Activated CD4-positive, alpha-beta T cell treated with anti-CD3 and anti-CD28 coated beads, Interleukin-2, Interleukin-6, amounts not matched to agents 100 ng/mL and 50 ng/mL, durations not matched to agents 16 hours and 8 hours (primary cell): Measurements from ENCODE around the gene SLC8A2.

Source experiments
- DNase-seq: peaks from one replicate; pipeline ENCODE4 v3.0.0-alpha.2; 2020

The SLC8A2 gene, protein sequence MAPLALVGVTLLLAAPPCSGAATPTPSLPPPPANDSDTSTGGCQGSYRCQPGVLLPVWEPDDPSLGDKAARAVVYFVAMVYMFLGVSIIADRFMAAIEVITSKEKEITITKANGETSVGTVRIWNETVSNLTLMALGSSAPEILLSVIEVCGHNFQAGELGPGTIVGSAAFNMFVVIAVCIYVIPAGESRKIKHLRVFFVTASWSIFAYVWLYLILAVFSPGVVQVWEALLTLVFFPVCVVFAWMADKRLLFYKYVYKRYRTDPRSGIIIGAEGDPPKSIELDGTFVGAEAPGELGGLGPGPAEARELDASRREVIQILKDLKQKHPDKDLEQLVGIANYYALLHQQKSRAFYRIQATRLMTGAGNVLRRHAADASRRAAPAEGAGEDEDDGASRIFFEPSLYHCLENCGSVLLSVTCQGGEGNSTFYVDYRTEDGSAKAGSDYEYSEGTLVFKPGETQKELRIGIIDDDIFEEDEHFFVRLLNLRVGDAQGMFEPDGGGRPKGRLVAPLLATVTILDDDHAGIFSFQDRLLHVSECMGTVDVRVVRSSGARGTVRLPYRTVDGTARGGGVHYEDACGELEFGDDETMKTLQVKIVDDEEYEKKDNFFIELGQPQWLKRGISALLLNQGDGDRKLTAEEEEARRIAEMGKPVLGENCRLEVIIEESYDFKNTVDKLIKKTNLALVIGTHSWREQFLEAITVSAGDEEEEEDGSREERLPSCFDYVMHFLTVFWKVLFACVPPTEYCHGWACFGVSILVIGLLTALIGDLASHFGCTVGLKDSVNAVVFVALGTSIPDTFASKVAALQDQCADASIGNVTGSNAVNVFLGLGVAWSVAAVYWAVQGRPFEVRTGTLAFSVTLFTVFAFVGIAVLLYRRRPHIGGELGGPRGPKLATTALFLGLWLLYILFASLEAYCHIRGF

DNA sequence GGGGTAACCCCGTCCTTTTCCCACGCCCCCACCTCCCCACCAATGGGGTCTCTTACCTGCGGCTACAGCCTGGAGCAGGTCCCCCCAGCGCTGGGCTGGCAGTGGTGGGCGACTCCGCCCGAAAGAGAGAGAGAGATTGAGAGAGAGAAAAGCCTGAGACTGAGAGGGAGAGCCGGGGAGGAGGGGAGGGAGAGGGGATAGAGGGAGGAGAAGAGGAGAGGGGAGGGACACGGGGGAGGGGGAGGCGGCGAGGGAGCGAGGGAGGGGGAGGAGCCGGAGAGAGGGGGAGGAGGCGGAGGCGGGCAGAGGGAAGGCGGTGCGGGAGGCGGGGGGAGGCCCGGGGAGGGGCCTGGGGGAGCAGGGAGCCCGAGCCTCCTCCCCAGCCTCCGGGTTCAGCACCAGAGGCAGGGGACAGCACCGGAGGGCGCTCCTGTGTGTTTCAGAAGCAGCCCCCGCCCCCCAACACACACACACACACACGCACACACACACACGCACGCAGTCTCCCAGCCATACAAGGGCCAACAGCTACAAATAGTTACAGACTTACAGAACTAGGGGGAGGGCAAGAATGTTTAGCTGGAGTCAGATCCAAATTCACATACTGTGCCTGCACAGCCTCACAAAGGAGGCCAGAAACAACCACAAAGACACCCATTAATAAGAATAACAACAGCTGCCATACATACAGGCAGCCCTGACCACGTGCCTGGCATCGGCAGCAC lies at the start of gene SLC8A2:
Gene SLC8A2 (minus strand): TSS at position 161 of the 725 bp plus-strand sequence. CDS start 5,490 bp downstream, outside the sequence.
- peak; percentile 49 for DNase-seq

DNA sequence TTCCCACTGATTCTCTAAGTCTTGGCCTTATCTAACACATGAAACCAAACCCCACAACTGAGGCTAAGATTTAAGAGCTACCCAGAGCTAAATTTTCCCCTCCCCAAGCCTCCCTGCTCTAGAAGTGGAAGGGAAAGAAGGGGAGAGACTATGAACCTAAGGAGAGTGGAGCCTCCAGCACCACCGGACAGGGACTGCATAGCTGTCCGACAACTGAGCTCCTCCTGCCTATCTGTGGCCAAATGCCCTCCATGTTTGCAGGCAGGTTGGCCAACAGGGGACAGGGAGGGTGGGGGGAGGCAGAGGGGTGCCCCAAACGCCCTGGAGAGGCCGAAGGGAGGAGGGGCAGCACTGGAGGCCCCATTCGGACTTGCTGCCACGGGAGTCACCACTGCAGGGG lies 49.1 kb upstream of the SLC8A2 start:
- DNase-seq, result no peak

DNA sequence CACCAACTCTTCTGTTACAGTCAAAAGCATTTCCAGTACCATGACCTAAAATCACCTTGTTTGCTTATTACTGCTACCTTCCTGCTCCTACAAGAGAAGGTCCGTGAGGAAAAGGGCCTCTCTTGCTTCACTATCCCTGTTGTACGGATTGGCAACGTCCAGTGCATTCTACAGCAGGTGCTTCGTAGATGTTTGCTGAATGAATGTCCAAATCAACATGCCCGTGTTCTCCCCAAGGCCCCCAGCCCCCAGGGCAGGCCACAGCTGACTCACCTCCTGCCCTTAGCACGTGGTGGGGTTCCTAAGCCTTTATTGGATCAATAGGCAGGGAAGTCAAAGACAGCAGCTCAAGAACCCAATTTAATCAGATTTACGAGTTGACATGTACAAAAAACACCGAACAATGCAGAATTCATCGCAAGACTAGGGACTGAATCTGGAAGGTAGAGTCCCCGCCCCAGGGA lies 48.7 kb upstream of the SLC8A2 start:
- DNase-seq, result no peak

DNA sequence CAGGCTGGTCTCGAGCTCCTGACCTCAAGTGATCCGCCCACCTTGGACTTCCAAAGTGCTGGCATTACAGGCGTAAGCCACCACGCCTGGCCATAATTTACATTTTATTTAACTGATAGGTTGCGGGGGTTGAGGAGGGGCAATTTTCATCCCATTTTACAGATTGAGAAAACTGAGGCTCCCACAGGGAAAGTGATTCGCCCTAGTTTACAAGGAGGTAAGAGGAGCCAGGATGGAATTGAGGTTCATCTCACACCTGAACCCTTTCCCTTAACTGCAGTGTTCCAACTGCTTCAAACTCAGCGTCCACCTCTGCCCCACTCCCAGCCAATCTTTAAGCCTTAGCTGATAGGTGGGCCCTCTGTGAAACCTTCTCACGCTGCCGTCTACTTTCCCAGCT lies 47.2 kb upstream of the SLC8A2 start:
- DNase-seq, result no peak

DNA sequence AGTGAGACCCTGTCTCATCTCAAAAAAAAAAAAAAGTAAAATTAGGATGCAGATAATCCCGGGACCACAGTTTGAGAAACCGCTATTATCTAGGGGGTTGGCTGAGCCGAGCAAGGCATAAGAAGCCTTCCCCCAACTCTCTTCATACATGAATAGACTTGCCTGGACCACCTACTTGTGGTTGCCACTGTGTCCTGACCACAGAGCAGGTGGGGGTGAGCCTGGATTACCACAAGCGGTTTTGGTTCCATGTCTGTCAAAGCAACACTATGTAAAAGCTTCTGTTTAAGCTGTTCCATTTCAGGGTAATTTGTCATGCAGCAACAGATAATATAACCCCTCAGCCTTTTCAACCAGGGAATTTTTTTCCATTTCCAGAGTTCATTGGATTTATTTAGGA lies 46.4 kb upstream of the SLC8A2 start:
- DNase-seq, result peak; percentile 37

DNA sequence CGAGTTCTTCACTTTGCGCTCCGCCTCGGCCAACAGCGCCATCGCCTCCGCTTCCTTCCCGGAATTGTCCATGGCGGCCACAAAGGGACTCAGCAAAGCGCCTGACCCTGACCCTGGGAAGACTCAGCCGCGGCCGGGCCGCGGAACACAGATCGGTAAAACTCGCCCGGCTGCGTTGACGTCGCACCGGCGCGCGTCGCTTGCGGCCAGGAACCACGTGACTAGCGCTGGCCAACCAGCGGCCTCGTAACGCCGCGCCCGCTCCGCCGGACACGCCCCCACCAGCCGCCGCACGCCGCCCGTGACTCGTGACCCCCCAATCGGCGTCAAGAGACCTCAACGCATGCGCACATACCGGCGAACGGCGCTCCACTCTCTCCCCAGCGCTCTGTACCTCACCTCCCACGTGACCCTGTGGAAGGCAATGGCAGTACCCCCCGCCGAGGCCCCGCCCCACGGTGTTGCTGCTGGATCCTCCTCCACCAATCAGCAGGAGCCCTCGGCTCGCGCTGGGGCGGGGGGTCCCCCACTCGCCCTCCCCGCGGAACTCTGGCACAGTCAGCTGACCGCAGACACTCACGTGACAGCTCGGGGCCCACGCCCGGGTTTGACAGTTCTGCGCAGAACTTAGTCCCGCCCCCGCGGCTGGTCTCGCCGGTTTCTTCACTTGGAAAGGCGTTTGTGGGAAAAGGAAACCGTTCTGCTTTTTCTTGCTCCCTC lies 43.3 kb upstream of the SLC8A2 start, which contains the start of gene NAPA:
Gene NAPA (minus strand): TSS at position 195 of the 720 bp plus-strand sequence. CDS start 123 bp downstream, at position 72.
- peak; percentile 100 for DNase-seq

- no peak for DNase-seq
Measured at GRCh38 chr19:47514151-47514868, 42.6 kb upstream of the SLC8A2 start.

DNA sequence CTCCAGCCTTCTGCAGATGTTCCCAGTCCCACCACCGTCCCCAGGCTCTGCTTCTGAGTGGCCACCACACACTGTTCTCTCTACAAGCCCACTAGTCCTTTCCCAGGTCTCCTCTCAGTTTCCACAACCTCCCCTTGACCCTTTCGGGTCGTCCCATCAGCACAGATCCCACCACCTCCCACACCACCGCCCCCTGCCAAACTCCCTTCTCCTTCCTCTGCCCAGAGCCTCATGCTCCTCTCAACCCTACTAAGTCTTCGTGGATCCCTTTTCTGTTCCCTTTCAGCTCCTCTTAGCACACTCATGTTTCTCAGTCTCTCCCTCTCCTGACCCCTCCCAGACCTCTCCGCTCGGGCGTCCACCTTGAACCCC lies 41.2 kb upstream of the SLC8A2 start:
- no peak for DNase-seq

GRCh38 chr19:47512183-47512947 lies 40.7 kb upstream of the SLC8A2 start:
- DNase-seq, result no peak

GRCh38 chr19:47511681-47512080 lies 40.0 kb upstream of the SLC8A2 start:
- no peak for DNase-seq

DNA sequence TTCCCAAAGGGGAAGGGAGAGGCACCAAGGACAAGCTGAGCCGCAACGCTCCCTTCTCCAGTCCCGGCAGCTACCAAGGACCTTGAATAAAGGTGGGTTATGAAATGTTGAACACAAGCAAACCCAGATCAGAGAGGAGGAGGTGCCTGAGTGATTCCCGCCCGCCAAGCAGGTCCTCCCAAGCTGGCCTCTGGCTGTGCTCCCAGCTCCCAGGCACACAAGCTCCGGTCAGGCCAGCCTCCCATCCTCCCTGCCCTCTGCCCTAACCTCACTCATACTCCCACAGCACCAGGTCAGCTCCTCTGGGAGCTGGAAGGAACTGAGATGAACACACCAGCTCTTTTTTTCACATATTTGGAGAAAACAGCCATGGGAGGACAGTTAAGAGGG lies 39.4 kb upstream of the SLC8A2 start:
- no peak for DNase-seq

DNA sequence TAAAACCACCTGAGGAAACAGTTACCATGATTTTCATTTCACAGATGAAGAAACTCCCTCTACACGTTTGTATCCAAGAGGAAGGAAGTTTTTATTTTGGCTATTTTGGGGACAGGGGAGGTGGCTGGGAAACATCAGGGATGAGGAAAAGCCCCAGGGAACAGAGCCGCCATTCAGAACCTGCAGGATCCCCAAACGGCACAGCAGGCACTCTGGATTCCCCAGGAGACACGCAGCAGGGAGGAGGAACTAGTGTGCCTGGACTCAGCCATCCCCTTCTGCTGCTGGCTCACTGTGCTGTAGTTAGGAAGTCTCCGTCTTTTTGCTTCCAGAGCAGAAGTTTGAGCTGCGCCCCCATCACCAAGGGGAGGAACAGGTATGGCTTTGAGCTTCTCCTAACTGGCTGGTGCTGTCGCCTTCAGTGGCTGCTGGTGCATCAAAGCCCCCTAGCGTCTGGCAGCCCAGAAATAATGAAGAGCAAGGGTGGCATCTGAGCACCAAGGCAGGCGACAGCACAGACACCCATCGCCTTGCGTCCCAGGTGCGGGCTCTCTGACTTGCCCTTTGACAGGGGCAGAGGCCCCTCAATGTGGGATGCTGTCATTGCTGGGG lies 38.9 kb upstream of the SLC8A2 start:
- DNase-seq, result no peak

GRCh38 chr19:47509973-47510372 lies 38.3 kb upstream of the SLC8A2 start:
- no peak for DNase-seq

GRCh38 chr19:47509170-47509847 lies 37.6 kb upstream of the SLC8A2 start:
- no peak for DNase-seq

- DNase-seq, result no peak
Measured at GRCh38 chr19:47508721-47509120, 37.0 kb upstream of the SLC8A2 start.

- DNase-seq, result no peak
Measured at GRCh38 chr19:47507924-47508553, 36.3 kb upstream of the SLC8A2 start.

DNA sequence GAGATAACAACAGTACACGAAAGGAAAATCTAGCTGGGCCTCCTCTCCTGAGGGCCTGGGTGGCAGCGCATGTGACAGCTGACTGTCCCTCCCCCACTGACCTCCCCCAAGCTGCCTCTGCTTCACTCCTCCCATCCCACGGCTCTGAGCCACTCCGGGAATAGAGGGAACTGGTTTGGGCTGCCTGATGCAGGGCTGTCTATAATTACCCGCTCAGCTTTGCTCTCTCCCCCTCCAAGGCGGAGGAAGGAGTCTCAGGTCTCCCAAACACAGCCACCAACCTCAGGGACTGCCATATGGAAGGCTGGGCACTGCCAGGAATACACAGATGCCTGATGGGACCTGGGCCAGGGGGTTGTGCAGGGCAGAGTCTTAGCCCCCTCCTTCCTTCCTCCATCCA lies 35.3 kb upstream of the SLC8A2 start:
- DNase-seq, result no peak

DNA sequence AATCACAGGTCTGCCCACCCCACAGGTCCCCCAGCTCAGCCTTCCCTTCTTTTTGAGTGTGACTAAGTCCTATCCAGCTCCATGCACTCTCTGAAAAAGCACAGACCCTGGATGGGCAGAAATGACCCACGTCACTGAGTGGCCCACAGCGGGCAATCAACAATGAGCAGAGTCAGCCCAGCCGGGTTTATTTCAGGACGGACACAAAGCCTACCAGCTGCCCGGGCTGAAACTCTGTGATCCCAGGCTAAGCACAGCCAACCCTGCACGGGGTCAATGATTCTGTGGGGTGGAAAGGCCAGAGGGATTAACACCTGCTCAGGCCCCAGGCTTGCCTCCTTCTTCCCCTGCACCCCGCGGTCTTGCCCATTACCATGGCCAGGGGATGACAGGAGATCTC lies 34.8 kb upstream of the SLC8A2 start:
- DNase-seq, result no peak

- DNase-seq, result no peak
Measured at GRCh38 chr19:47505506-47505905, 33.8 kb upstream of the SLC8A2 start.
